Prostate gland (tissue), 2 donors: ENCODE results near the gene FCMR.

Experiments used
- CTCF ChIP-seq, 4 experiments: fragments of 200-600 bp in 2 of 4; fragments of 450-650 bp in 2 of 4; sonication (generic) in 2 of 4; IDR thresholded peaks; 1 replicate in 3 of 4; 2 replicates in 1 of 4; pipeline ENCODE4 v1.5.1; 2016 to 2019; ENCODE audit warnings: antibody characterized with exemption in 4 of 4, mild to moderate bottlenecking in 2 of 4, moderate library complexity in 2 of 4
- POLR2AphosphoS5 ChIP-seq: sonication (generic); formaldehyde crosslinking; IDR thresholded peaks from one replicate; pipeline ENCODE4 v1.6.1; 2017; ENCODE audit warnings: antibody characterized with exemption

GRCh38 chr1:206915030-206915735, 6.6 kb downstream of the FCMR start:
- TF ChIP-seq CTCF (IDR thresholded peaks at IDR 0.05) (no peak), POLR2AphosphoS5 (no peak)
